NCI-H82 treated with DMSO at 0.1 percent for 48 hours (cell line): ENCODE measurements around the gene CHRM5.
A peak's percentile ranks its signal among the peaks of the same experiment; 100 is the strongest.
"Not testable (repeated sequence)": the region's sequence is repeated elsewhere in the genome, so short reads cannot be mapped to it uniquely, and the experiment has no call there.

Experiments used
- DNase-seq: peaks from one replicate; lab custom pipeline; 2025; ENCODE audit not compliant: unreplicated experiment; lab: John Stamatoyannopoulos, UW

CHRM5 gene

DNA sequence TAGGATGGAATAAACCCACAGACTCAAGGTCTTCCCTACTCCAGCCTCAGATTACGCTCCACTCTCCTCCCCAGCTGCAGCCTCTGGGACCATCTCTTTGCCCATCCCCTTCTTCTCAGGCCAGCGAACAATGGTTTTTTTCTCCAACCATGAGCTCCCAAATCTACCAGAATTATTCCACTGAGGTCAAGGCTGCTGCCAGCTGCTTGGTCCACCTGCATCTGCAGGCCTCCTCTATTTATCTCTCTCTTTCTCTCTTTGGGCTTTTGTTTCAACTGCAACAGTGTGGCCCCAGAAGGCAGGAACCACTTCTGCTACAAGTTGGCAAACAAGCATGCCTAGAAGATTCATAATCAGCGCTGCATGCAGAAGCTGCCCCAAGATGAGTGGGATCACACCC lies 19.1 kb downstream of the CHRM5 start:
- no peak for DNase-seq

GRCh38 chr15:33988384-33988783 lies 20.1 kb downstream of the CHRM5 start:
- no peak for DNase-seq

DNA sequence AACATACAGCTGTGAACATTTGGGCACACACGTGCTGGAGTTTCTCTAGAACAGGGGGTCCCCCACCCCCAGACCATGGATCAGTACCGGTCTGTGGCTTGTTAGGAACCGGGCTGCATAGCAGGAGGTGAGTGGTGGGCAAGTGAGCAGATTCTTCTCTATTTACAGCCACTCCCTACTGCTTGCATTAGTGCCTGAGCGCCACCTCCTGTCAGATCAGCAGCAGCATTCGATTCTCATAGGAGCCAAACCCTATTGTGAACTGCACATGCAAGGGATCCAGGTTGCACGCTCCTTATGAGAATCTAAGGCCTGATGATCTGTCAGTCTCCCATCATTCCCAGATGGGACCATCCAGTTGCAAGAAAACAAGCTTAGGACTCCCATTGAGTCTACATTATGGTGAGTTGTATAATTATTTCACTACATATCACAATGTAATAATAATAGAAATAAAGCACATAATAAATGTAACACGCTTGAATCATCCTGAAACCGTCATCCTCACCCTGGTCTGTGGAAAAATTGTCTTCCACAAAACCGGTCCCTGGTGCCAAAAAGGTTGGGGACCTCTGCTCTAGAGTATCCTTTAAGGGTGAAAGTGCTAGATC lies 25.8 kb downstream of the CHRM5 start:
- DNase-seq = peak; percentile 33

- DNase-seq = not testable (repeated sequence)
These were observed 27.4 kb downstream of the CHRM5 start for GRCh38 chr15:33995666-33996065.

DNA sequence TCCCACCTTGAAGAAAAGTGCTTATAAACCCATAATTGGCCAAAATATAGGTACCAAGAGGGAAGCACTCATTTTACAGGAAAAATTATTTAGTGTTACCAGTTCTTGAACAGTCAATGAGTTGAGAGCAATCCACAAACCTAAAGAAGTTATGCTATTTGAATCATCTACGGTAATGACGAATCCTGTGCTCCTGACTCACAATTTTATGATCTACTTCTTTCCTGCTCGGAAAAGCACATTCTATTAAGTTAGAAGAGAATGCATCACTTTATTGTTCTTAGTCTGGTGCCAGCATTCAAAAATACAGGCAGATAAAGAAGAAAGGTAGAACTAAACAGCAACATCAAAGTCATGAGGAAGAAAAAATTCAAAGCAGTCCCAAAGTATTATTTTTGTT lies 33.2 kb downstream of the CHRM5 start:
- no peak for DNase-seq

DNA sequence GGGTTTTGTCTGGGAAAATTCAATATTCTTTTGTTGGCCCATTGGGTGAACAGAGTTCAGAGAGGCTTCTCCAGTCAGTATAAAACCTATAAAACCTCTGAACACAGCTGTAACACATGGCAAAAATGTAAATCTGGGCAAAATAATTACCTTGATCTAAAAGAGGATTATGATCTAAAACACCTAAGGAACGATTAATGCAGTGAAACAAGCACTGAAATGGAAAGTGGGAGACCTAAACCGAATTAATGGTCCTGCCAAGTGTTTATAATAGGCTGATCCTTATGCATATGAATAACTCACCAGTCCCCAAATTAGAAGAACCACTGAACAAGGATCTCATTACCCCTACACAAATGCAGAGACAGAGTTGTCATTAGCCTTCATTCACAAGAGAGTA lies 38.1 kb downstream of the CHRM5 start:
- DNase-seq = peak; percentile 52

DNA sequence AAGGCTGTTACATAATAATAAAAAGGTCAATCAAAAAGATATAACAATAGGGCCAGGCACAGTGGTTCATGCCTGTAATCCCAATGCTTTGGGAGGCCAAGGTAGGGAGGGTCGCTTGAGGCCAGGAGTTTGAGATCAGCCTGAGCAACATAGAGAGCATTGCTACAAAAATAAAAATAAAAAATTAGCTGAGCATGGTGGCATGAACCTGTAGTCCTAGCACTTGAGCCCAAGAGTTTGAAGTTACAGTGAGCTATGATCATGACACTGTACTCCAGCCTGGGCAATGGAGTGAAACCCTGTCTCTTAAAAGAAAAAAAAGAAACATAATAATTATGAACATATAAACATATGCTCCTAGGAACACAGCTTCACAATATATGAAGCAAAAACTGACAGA lies 41.4 kb downstream of the CHRM5 start:
- no peak for DNase-seq

DNA sequence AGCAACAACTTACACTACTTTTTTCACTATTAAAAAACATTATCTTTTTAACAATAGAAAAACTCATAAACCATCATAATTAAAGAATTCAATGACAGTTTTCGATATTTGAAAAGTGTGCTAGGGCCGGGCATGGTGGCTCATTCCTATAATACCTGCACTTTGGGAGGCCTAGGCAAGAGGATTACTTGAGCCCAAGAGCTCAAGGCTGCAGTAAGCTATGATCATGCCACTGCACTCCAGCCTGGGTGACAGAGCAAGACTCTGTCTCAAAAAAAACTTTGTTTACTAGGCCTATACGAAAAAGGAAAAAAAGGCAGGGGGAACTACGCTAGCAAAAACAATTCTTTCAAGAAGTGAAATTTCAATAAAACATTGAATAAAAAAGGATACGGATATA lies 42.6 kb downstream of the CHRM5 start:
- DNase-seq = no peak

DNA sequence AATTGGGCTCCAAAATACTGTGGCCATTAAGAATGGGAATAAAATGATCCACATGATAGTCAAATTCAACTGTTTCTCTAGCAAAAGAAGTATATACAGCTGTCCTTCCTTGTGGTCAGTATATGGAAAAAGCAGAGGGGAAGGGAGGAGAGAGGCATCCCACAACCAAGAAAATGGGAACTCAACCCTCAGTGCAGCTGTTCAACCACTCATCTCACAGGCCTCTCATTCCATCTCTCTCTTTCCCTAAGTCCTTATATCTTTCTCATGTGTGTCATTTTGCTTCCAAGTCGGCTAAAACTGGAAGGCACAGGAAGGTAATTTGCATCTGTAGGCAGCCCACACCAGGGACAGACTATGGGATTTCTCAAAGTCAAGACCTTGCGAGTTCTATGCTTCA lies 43.2 kb downstream of the CHRM5 start:
- no peak for DNase-seq

GRCh38 chr15:34012461-34013028 lies 44.2 kb downstream of the CHRM5 start:
- no peak for DNase-seq

GRCh38 chr15:34013746-34014145 lies 45.4 kb downstream of the CHRM5 start:
- DNase-seq = no peak

GRCh38 chr15:34014556-34014955 lies 46.3 kb downstream of the CHRM5 start:
- DNase-seq = no peak

DNA sequence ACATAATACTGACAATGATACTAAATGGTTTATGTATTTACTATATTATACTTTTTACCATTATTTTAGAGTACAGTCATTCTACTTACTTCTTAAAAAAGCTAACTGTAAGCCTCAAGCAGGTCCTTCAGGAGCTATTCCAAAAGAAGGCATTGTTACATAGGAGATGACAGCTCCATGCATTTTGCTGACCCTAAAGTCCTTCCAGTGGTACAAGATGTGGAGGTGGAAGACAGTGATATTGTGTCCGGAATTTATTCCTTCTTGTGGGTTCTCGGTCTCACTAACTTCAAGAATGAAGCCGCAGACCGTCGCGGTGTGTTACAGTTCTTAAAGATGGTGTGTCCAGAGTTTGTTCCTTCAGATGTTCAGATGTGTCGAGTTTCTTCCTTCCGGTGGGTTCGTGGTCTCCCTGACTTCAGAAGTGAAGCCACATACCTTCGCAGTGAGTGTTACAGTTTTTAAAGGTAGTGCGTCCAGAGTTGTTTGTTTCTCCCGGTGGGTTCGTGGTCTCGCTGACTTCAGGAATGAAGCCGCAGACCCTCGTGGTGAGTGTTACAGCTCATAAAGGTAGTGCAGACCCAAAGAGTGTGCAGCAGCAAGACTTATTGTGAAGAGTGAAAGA lies 49.8 kb downstream of the CHRM5 start:
- no peak for DNase-seq

DNA sequence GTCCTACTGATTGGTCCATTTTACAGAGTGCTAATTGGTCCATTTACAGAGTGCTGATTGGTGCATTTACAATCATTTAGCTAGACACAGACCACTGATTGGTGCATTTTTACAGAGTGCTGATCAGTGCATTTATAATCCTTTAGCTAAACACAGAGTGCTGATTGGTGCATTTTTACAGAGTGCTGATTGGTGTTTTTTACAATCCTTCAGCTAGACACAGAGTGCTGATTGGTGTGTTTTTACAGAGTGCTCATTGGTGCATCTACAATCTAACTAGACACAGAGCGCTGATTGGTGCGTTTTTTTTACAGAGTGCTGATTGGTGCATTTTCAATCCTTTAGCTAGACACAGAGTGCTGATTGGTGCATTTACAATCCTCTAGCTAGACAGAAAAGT lies 50.4 kb downstream of the CHRM5 start:
- not testable (repeated sequence) for DNase-seq

GRCh38 chr15:34019369-34019990 lies 51.2 kb downstream of the CHRM5 start:
- no peak for DNase-seq

DNA sequence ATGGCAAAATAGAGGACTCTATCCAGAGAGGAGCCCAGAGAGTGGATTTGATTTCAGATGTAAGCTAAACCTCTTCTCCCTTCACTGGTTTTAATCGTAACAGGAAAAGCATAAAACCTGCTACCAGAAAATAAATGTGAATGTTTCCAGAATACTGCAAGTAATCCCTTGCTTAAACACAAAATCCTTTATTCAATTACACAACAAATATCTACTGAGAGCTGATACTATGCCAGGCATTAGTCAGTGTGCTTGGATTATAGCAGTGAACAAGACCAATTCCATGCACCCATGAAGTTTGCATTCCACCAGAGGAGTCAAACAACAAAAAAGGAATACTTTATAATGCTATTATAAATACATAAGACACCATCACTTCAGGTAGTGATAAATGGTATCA lies 55.6 kb downstream of the CHRM5 start:
- DNase-seq = no peak

DNA sequence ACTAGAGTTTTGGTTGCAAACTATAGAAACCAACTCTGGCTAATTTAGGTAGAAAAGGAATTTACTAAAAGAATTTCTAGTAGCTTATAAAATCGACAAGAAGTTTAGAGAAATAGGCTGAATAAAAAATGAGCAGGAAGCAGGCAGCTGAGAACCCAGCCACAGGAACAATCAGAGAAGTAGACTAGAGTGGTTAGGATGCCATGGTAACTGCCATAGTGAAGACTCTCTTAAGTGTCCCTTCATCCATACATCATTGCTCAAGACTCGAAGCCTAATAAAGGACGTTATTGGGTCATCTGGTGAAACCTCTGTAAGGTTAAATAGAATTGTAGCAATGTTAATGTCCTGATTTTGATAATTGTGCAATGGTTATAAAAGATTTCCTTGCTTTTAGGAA lies 57.0 kb downstream of the CHRM5 start:
- DNase-seq = no peak

DNA sequence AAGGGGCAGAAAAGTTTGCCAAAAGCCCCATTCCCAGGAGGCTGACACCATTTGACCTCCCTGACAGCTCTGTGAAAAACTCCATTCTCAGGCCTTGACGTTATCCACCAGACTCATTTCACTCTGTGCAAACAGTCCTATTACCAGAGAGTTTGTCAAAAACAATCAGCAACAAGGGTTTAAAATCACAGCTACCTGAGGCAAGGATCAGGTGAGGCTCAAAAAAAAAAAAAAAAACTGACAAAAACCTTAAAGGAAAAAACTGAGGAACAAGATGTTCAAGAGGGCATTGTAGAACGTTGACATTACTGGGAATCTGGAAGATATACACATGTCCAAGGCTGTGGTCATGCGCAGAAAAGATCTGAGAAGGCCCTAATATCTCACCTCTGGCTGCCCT lies 59.3 kb downstream of the CHRM5 start:
- DNase-seq = no peak

DNA sequence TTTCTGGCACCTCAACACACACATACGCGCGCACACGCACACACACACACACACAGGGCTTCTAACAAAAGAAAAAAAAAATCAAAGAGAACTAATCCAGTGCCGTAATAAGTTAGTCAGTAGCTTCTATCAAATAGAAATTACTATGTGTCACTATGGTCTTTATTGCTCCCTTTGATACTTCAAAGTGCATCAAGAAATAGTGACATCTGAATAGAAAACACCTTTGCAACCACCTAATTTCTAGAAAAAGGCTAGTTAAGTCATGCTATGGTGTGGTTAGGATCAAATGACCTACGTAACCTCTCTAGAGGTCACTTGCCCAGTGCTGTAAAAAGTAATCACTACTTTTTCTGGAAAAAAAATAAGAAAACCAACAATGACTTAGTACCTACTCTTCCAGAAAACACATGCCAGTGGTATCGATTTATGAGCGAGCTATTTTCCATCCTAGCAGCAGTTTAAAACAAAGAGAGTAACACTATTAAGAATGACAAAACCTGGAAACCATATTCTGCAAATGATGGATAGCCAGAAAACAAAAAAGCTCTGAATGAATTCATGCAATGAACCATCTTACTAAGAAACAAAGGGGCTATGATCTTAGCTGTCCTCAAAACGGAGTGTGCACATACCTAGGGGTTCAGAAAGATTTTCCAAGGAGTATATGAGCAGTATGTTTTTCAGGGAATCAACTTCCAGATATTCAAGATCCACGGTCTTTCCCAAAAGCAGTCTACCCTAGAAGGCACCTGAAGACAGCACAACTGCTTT lies 63.9 kb downstream of the CHRM5 start:
- DNase-seq = no peak

GRCh38 chr15:34038023-34038870 lies 70.0 kb downstream of the CHRM5 start:
- DNase-seq = peak; percentile 54
